ENCODE measurements around the gene TMEM79.

GRCh38 chr1:156238248-156238647, 45.9 kb upstream of the TMEM79 start:
- TF ChIP-seq POLR2A (IDR thresholded peaks at IDR 0.05): no peak
- TF ChIP-seq CTCF (IDR thresholded peaks at IDR 0.05): no peak
